Measurements from ENCODE around the gene PRKACG.

DNA sequence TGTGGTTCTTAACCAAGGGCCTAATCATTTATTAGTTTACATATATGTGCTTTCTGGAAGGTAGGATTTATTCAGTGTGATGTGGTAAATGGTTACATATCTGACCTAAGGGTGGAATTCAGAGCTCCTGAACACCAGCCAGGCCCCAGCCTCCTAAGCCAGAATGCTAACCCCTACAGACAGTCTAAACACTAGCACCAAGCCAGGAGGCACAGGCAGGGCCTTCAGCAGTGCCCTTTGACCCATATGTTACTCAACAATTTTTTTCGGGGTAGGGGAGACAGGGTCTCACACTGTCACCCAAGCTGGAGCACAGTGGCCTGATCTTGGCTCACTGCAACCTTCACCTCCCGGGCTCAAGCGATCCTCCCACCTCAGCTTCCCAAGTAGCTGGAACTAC, 40.3 kb downstream of the PRKACG start:
- TF ChIP-seq, protein P1, sequence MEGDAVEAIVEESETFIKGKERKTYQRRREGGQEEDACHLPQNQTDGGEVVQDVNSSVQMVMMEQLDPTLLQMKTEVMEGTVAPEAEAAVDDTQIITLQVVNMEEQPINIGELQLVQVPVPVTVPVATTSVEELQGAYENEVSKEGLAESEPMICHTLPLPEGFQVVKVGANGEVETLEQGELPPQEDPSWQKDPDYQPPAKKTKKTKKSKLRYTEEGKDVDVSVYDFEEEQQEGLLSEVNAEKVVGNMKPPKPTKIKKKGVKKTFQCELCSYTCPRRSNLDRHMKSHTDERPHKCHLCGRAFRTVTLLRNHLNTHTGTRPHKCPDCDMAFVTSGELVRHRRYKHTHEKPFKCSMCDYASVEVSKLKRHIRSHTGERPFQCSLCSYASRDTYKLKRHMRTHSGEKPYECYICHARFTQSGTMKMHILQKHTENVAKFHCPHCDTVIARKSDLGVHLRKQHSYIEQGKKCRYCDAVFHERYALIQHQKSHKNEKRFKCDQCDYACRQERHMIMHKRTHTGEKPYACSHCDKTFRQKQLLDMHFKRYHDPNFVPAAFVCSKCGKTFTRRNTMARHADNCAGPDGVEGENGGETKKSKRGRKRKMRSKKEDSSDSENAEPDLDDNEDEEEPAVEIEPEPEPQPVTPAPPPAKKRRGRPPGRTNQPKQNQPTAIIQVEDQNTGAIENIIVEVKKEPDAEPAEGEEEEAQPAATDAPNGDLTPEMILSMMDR (IDR thresholded peaks at IDR 0.05; ENCODE audit: control extremely low read depth in 1 of 3, insufficient read depth in 1 of 3, low read depth in 1 of 3, low read length in 3 of 3): no peak
- TF ChIP-seq YY1 (IDR thresholded peaks at IDR 0.05; ENCODE audit: low read depth, low read length) (no peak), POLR2A (IDR thresholded peaks at IDR 0.05; ENCODE audit: control extremely low read depth in 1 of 2, low read depth in 2 of 2, low read length in 2 of 2) (no peak), GTF2F1 (IDR thresholded peaks at IDR 0.05; ENCODE audit: borderline replicate concordance, low read depth, low read length) (no peak), EP300 (IDR thresholded peaks at IDR 0.05; ENCODE audit: borderline replicate concordance in 1 of 2, low read depth in 2 of 2, low read length in 2 of 2) (no peak), ZNF274 (IDR thresholded peaks at IDR 0.05; ENCODE audit: borderline replicate concordance, extremely low read depth, low read length) (no peak), RXRA (IDR thresholded peaks at IDR 0.05; ENCODE audit: insufficient read depth, low read depth, low read length) (no peak), KDM1A (IDR thresholded peaks at IDR 0.05; ENCODE audit: borderline replicate concordance, low read length) (no peak), POLR2AphosphoS5 (IDR thresholded peaks at IDR 0.05; ENCODE audit: low read depth, low read length) (no peak)
- TF ChIP-seq, protein P2, sequence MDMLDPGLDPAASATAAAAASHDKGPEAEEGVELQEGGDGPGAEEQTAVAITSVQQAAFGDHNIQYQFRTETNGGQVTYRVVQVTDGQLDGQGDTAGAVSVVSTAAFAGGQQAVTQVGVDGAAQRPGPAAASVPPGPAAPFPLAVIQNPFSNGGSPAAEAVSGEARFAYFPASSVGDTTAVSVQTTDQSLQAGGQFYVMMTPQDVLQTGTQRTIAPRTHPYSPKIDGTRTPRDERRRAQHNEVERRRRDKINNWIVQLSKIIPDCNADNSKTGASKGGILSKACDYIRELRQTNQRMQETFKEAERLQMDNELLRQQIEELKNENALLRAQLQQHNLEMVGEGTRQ (IDR thresholded peaks at IDR 0.05; ENCODE audit: low read length): no peak
- TF ChIP-seq, protein P3, sequence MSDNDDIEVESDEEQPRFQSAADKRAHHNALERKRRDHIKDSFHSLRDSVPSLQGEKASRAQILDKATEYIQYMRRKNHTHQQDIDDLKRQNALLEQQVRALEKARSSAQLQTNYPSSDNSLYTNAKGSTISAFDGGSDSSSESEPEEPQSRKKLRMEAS (IDR thresholded peaks at IDR 0.05): no peak

All from H1 (cell line).